8988T (cell line): ENCODE data around the gene ZNF778.
"Not testable (repeated sequence)": the region's sequence is repeated elsewhere in the genome, so short reads cannot be mapped to it uniquely, and the experiment has no call there.

Experiments
- DNase-seq: peaks from one replicate; pipeline ENCODE4 v3.0.0; 2011

The ZNF778 gene

GRCh38 chr16:89217138-89217387, 440 bp upstream of the ZNF778 start:
- DNase-seq, result no peak

- DNase-seq, result no peak
Observed at GRCh38 chr16:89219365-89219764, 1.9 kb downstream of the ZNF778 start.

GRCh38 chr16:89221604-89222003, 4.1 kb downstream of the ZNF778 start:
- DNase-seq, result no peak

- DNase-seq, result no peak
Observed at GRCh38 chr16:89222931-89223330, 5.4 kb downstream of the ZNF778 start.

- no peak for DNase-seq
Observed at GRCh38 chr16:89224665-89225064, 7.2 kb downstream of the ZNF778 start.

GRCh38 chr16:89230255-89230654, 12.8 kb downstream of the ZNF778 start:
- DNase-seq, result no peak

GRCh38 chr16:89232107-89232506, 14.6 kb downstream of the ZNF778 start:
- no peak for DNase-seq

GRCh38 chr16:89233678-89234490, 16.4 kb downstream of the ZNF778 start:
- no peak for DNase-seq

GRCh38 chr16:89237733-89238132, 20.2 kb downstream of the ZNF778 start:
- DNase-seq, result no peak

GRCh38 chr16:89241187-89242007, 23.9 kb downstream of the ZNF778 start:
- DNase-seq, result peak; percentile 89

GRCh38 chr16:89242795-89243200, 25.3 kb downstream of the ZNF778 start:
- no peak for DNase-seq

GRCh38 chr16:89243664-89244063, 26.2 kb downstream of the ZNF778 start:
- DNase-seq, result no peak

- not testable (repeated sequence) for DNase-seq
Observed at GRCh38 chr16:89244264-89244663, 26.8 kb downstream of the ZNF778 start.

- DNase-seq, result no peak
Observed at GRCh38 chr16:89244754-89245153, 27.3 kb downstream of the ZNF778 start.

- DNase-seq, result no peak
Observed at GRCh38 chr16:89246383-89246902, 28.9 kb downstream of the ZNF778 start.

GRCh38 chr16:89246903-89247733, 29.6 kb downstream of the ZNF778 start:
- peak; percentile 99 for DNase-seq

- not testable (repeated sequence) for DNase-seq
Observed at GRCh38 chr16:89247734-89248075, 30.2 kb downstream of the ZNF778 start.

GRCh38 chr16:89248196-89248982, 30.9 kb downstream of the ZNF778 start:
- no peak for DNase-seq

GRCh38 chr16:89253548-89254287, 36.2 kb downstream of the ZNF778 start:
- DNase-seq, result no peak

GRCh38 chr16:89256651-89257254, 39.2 kb downstream of the ZNF778 start:
- peak; percentile 72 for DNase-seq

- DNase-seq, result peak; percentile 42
Observed at GRCh38 chr16:89257281-89257731, 39.8 kb downstream of the ZNF778 start.
